Spleen (tissue), 13 donors: Measurements from ENCODE around the gene SNX22. TPM values are rescaled to one million over a fixed set of nuclear protein-coding genes. Genes with fewer than 3 reads are reported as not detected.

ENCODE experiments used
- DNase-seq: peaks from one replicate; pipeline ENCODE4 v3.0.0-alpha.2; 2020
- H3K27ac ChIP-seq, 8 donors: fragments of 200-600 bp; sonication (generic) in 7 of 8; 1 replicate in 4 of 8; 2 replicates in 4 of 8; pipeline versions ENCODE4 v1.5.0 to v1.8.0; 2016 to 2021; ENCODE audit warnings: inconsistent platforms in 4 of 8, mild to moderate bottlenecking in 4 of 8, moderate library complexity in 1 of 8
- H3K27me3 ChIP-seq, 7 donors: fragments of 200-600 bp; sonication (generic) in 6 of 7; replicated peaks in 1 of 7; 1 replicate in 4 of 7; 2 replicates in 3 of 7; pipeline versions ENCODE4 v1.5.0 to v1.8.0; 2016 to 2021; ENCODE audit warnings: inconsistent platforms in 3 of 7, mild to moderate bottlenecking in 1 of 7
- H3K36me3 ChIP-seq, 6 donors: fragments of 200-600 bp; sonication (generic) in 5 of 6; 1 replicate in 4 of 6; 2 replicates in 2 of 6; pipeline versions ENCODE4 v1.5.0 to v1.8.0; 2016 to 2021; ENCODE audit warnings: inconsistent platforms in 2 of 6
- H3K4me1 ChIP-seq, 6 donors: fragments of 200-600 bp; sonication (generic) in 5 of 6; 1 replicate in 3 of 6; 2 replicates in 3 of 6; pipeline versions ENCODE4 v1.5.0 to v1.8.0; 2016 to 2021; ENCODE audit warnings: inconsistent platforms in 3 of 6
- H3K4me3 ChIP-seq, 8 donors: fragments of 200-600 bp; sonication (generic) in 7 of 8; 1 replicate in 4 of 8; 2 replicates in 4 of 8; pipeline versions ENCODE4 v1.5.0 to v1.8.0; 2016 to 2021; ENCODE audit warnings: inconsistent platforms in 4 of 8, mild to moderate bottlenecking in 4 of 8, moderate library complexity in 2 of 8
- H3K9me3 ChIP-seq, 8 donors: fragments of 200-600 bp; sonication (generic) in 7 of 8; 1 replicate in 4 of 8; 2 replicates in 4 of 8; pipeline versions ENCODE4 v1.5.0 to v1.8.0; 2016 to 2021; ENCODE audit warnings: inconsistent platforms in 4 of 8
- POLR2A ChIP-seq, 3 donors: fragments of 450-650 bp; IDR thresholded peaks; one replicate each; pipeline ENCODE4 v1.5.1; 2017; ENCODE audit warnings: antibody characterized with exemption in 3 of 3, mild to moderate bottlenecking in 1 of 3
- POLR2AphosphoS5 ChIP-seq, 3 donors: sonication (generic); formaldehyde crosslinking; IDR thresholded peaks; one replicate each; pipeline ENCODE4 v1.5.1; 2017; ENCODE audit warnings: antibody characterized with exemption in 3 of 3
- WGBS, 5 donors: extraction: QIAGEN DNeasy Blood & Tissue Kit in 3 of 5; methylation state at CpG; one replicate each; pipeline versions ENCODE4 v1.1.5 to v1.1.7; 2013 to 2018; 5-methylcytosine and 5-hydroxymethylcytosine counted together
- intact Hi-C: fragments of 100-400 bp; cut with DNase I; formaldehyde crosslinking; loops from one replicate; pipeline ENCODE4 v1.15.0; 2023; ENCODE audit warnings: low total_unique reads
- long read RNA-seq, 2 donors: transcript quantifications; one replicate each; lab custom pipeline, GENCODE V29; 2026
- polyA plus RNA-seq, 3 donors: library from polyadenylated mRNA; stranded (reverse); fragments of 200-250 nt; gene quantifications; one replicate each; pipeline ENCODE4 v1.2.1, GENCODE V29; 2013
- total RNA-seq, 7 donors: library from RNA; depleted of rRNA in 3 of 7; stranded (reverse); fragments of >200 nt in 3 of 7; fragmentation: NEBNext Ultra II Directional in 4 of 7; extraction: Animal tissue kit (Norgen Biotek cat#: 25700) in 4 of 7; gene quantifications; one replicate each; pipeline versions ENCODE4 v1.1.0 to v1.2.1, GENCODE V29; 2016 to 2021
- TF ChIP-seq, protein P1 (sequence below), 11 experiments: fragments of 200-600 bp in 7 of 11; fragments of 450-650 bp in 4 of 11; sonication (generic) in 4 of 11; IDR thresholded peaks in 8 of 11; conservative IDR thresholded peaks in 3 of 11; 1 replicate in 7 of 11; 2 replicates in 4 of 11; pipeline versions ENCODE4 v1.4.0 to v1.8.0; 2016 to 2021; ENCODE audit warnings: antibody characterized with exemption in 11 of 11, inconsistent platforms in 4 of 11, mild to moderate bottlenecking in 1 of 11
- donor health status: healthy with polysubstance abuse.
- donor health status: DM: no; HTN: no; CAD: no; lungs with moderate emphysema.
- donor health status: DM: no; HTN: no; CAD: no.
- donor health status: Bipolar disorder and iron deficiency.
- donor health status: healthy.
- donor health status: DM: no; HTN: no; CAD: no.
- donor health status: DM: yes; HTN: yes; CAD: no.

The SNX22 gene
- 10 to 100 TPM in 6 of 7 donors, 1 to 10 TPM in 1; 8.9 to 18.6 (median 13.6) TPM for total RNA-seq
- 10 to 100 TPM; 13.9 to 17.6 (median 17.1) TPM for polyA plus RNA-seq
- long read RNA-seq, donor 1, partial matches to known transcripts: 124 of 438 reads
- long read RNA-seq, donor 1, other reads (novel, unspliced or antisense): 309 of 438 reads
- long read RNA-seq, donor 2, partial matches to known transcripts: 472 of 491 reads
- long read RNA-seq, donor 2, other reads (novel, unspliced or antisense): 16 of 491 reads

DNA sequence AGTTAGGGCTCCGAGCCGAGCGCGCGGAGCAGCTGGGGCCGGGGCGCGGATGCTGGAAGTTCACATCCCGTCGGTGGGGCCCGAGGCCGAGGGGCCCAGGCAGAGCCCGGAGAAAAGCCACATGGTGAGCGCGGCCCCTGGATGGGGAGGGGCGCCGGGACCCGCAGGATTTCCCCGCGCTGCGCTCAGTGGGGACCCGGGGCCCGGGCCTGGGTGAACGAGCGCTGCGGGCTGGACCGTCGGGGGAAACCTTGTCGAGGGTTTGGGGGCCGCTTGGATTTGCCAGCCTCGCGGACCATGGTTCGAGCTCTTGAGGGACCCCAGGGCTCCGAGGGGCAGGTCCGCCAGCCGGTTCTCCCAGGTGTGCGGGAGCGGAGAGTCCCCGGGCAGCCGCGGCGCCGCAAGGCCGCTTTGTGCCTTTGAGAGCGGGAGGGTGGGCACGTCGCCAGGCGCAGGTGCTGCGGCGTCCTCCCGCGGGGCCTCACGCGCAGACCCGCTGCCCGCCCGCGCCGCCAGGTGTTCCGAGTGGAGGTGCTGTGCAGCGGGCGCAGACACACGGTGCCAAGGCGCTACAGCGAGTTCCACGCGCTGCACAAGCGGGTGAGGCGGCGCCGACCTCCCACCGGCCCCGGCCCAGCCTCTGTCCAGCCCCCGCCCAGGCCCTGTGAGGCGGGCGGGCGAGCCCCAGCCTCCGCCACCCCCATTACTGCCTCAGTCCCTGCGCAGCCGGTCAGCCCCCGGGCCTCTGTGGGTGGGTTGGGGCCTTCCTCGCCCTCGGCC, at the start of gene SNX22:
SNX22 (plus strand) TSS at position 5 of the 780 bp plus-strand sequence; CDS start at position 50, 45 bp downstream.
- peak; percentile 86 for DNase-seq
- H3K27me3 ChIP-seq: peaks cover 0 to 29% (median 21%) of the 10 kb centered on the region in 7 donors
- WGBS, 5 donors: 1 to 2% (median 1%) methylated on average over 23 to 83 of the region's 83 CpGs
- TF ChIP-seq POLR2AphosphoS5 (IDR thresholded peaks at IDR 0.05) (peak; percentile 49 to 79 (median 76)), POLR2A (IDR thresholded peaks at IDR 0.05) (peak in 1 of 3 donors; percentile 36)
- TF ChIP-seq, protein P1, sequence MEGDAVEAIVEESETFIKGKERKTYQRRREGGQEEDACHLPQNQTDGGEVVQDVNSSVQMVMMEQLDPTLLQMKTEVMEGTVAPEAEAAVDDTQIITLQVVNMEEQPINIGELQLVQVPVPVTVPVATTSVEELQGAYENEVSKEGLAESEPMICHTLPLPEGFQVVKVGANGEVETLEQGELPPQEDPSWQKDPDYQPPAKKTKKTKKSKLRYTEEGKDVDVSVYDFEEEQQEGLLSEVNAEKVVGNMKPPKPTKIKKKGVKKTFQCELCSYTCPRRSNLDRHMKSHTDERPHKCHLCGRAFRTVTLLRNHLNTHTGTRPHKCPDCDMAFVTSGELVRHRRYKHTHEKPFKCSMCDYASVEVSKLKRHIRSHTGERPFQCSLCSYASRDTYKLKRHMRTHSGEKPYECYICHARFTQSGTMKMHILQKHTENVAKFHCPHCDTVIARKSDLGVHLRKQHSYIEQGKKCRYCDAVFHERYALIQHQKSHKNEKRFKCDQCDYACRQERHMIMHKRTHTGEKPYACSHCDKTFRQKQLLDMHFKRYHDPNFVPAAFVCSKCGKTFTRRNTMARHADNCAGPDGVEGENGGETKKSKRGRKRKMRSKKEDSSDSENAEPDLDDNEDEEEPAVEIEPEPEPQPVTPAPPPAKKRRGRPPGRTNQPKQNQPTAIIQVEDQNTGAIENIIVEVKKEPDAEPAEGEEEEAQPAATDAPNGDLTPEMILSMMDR (IDR thresholded peaks at IDR 0.05 in 8 of 11, conservative IDR thresholded peaks at IDR 0.05 in 3 of 11): no peak
- peak within 1 kb of the TSS; percentile 41 to 73 (median 61) for H3K4me3 ChIP-seq
- H3K9me3 ChIP-seq: no peaks in the 10 kb centered on the region
- H3K27ac ChIP-seq: peak within 1 kb of the TSS in 7 of 8 donors; percentile 7 to 85 (median 64)
- H3K4me1 ChIP-seq: peaks cover 17 to 61% (median 52%) of the 10 kb centered on the region in 6 donors
- intact Hi-C loops: no loop called here
- H3K36me3 ChIP-seq: peaks cover 0 to 37% (median 31%) of the 10 kb centered on the region in 6 donors

DNA sequence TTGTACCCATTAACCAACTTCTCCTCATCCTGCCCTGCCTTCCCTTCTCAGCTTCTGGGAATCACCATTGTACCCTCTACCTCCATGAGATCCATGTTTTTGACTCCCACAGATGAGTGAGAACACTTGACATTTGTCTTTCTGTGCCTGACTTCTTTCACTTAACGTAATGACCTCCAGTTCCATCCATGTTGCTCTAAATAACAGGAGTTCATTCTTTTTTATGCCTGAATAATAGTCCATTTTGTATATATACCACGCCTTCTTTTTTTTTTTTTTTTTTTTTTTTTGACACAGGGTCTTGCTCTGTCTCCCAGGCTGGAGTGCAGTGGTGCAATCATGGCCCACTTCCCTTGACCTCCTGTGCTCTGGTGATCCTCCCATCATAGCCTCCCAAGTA, 49.0 kb upstream of the SNX22 start:
- Histone ChIP-seq H3K4me3 (no peak overlapping the region), H3K4me1 (peaks cover 42 to 100% (median 89%) of the 10 kb centered on the region in 6 donors), H3K27me3 (no peaks in the 10 kb centered on the region), H3K27ac (no peak overlapping the region), H3K9me3 (no peaks in the 10 kb centered on the region), H3K36me3 (peaks cover 0 to 10% (median 0%) of the 10 kb centered on the region in 6 donors)
- WGBS, 5 donors: 94 to 100% (median 97%) methylated on average over 2 of the region's 2 CpGs
- DNase-seq: no peak
- intact Hi-C loops: no loop called here
- TF ChIP-seq POLR2A (IDR thresholded peaks at IDR 0.05) (no peak), POLR2AphosphoS5 (IDR thresholded peaks at IDR 0.05) (no peak)
- TF ChIP-seq, protein P1 (IDR thresholded peaks at IDR 0.05 in 8 of 11, conservative IDR thresholded peaks at IDR 0.05 in 3 of 11): no peak

DNA sequence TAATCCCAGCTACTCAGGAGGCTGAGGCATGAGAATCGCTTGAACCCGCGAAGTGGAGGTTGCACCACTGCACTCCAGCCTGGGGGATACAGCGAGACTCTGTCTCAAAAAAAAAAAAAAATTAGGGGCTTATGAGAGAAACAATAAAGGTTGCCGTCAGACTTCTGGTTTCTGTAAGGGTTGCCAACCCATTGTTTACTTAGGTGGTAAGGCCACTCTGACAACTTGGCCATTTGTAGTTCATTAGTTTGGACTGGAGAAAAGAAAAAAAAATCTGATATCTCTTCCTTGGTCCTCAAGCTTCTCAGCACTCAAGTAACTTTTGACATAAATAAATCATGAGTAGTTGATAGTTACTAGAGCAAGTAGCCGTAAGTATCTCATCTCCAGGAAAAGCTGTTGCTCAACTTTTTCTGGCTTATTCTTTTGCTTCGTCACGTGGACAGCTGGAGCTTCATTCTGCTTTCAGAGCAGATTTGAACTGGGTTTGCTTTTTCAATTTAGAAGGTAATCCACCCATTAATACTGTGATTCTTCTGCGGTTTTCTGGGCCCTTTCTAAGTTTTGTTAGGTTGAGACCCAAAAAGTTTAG, 46.3 kb upstream of the SNX22 start:
- Histone ChIP-seq H3K27me3 (no peaks in the 10 kb centered on the region), H3K36me3 (peaks cover 0 to 6% (median 0%) of the 10 kb centered on the region in 6 donors), H3K4me1 (peaks cover 24 to 100% (median 85%) of the 10 kb centered on the region in 6 donors), H3K27ac (peak overlapping the region in 6 of 8 donors; percentile 30 to 80 (median 71)), H3K4me3 (no peak overlapping the region), H3K9me3 (no peaks in the 10 kb centered on the region)
- TF ChIP-seq, protein P1 (IDR thresholded peaks at IDR 0.05 in 8 of 11, conservative IDR thresholded peaks at IDR 0.05 in 3 of 11): no peak
- TF ChIP-seq POLR2A (IDR thresholded peaks at IDR 0.05) (no peak), POLR2AphosphoS5 (IDR thresholded peaks at IDR 0.05) (peak in 1 of 3 donors; percentile 39)
- intact Hi-C loops: no loop called here
- DNase-seq: no peak
- WGBS, 5 donors: 62 to 80% (median 73%) methylated on average over 9 of the region's 9 CpGs
